Measurements from ENCODE around the gene CSF1. TPM values are rescaled to one million over a fixed set of nuclear protein-coding genes. Genes with fewer than 3 reads are reported as not detected.

Gene CSF1
- total RNA-seq, 1 experiment from 2014 or later, result 3.0 TPM

DNA sequence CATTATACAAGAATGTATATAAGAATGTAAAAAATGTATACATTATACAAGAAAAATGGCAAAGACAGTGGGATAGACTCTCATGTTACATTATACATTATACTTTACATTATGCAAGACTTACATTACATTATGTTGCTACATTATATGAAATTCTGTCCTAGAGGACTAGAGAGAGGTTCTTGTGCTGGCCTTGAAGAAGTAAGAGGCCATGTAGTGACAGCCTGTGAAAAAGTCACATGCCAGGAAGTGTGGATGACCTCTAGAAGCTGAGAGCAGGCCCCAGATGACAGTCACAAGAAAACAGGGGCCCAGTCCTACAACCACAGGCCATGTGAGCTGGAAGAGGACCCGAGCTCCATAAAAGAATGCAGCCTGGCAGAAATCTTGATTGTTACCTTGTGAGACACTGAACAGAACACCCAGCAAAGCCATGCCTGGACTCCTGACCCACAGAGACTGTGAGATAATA is 43.4 kb downstream of the CSF1 start:
- Histone ChIP-seq H3K4me1 (ENCODE audit: control insufficient read depth in 1 of 2, insufficient read depth in 2 of 2, low read length in 2 of 2) (no peaks in the 10 kb centered on the region), H3K4me2 (ENCODE audit: low read length) (no peak overlapping the region), H3K9me2 (ENCODE audit: insufficient read depth) (no peaks in the 10 kb centered on the region), H4K20me1 (ENCODE audit: insufficient read depth) (no peaks in the 10 kb centered on the region), H3K36me3 (ENCODE audit: control insufficient read depth in 1 of 2, insufficient read depth in 2 of 2, low read length in 2 of 2) (no peaks in the 10 kb centered on the region), H3K27ac (ENCODE audit: low read depth, low read length) (no peak overlapping the region), H3K79me2 (ENCODE audit: insufficient read depth, low read length) (no peaks in the 10 kb centered on the region), H3K27me3 (ENCODE audit: insufficient read depth, low read length) (no peaks in the 10 kb centered on the region), H3K9me3 (ENCODE audit: control insufficient read depth in 1 of 2, insufficient read depth in 1 of 2, low read depth in 1 of 2, low read length in 2 of 2) (no peaks in the 10 kb centered on the region), H3K4me3 (replicated peaks in 1 of 2; ENCODE audit: low read depth in 1 of 2, low read length in 2 of 2) (no peak overlapping the region), H2AFZ (ENCODE audit: low read depth, low read length, poor library complexity, severe bottlenecking) (no peak overlapping the region), H3K9ac (ENCODE audit: low read length) (no peak overlapping the region)
- ChIA-PET CTCF (no interaction called here), RAD21 (ENCODE audit: low non-redundant PET in 1 of 2, low total read pairs in 2 of 2, uncharacterized antibody in 2 of 2, unreplicated experiment in 2 of 2) (no interaction called here), POLR2A (no interaction called here)
- DNase-seq (ENCODE audit: low read depth, low spot score), result no peak
- no peak for ATAC-seq
- BruUV-seq (replicated peaks), result no TSS peak
- intact Hi-C loops (cut with micrococcal nuclease), result no loop called here
- no peak for TF ChIP-seq RAD21 (IDR thresholded peaks at IDR 0.05; ENCODE audit: low read depth)
- TF ChIP-seq ELF1 (IDR thresholded peaks at IDR 0.05; ENCODE audit: borderline replicate concordance, low read depth), result no peak
- no peak for TF ChIP-seq TCF7L2 (IDR thresholded peaks at IDR 0.05; ENCODE audit: borderline replicate concordance, extremely low read depth, insufficient read depth, insufficient read length)
- no peak for TF ChIP-seq POLR2A (IDR thresholded peaks at IDR 0.05; ENCODE audit: borderline replicate concordance, extremely low read depth, insufficient read depth, insufficient read length)
- no peak for TF ChIP-seq YY1 (IDR thresholded peaks at IDR 0.05; ENCODE audit: extremely low read depth, insufficient replicate concordance, low read depth, low read length)
- no peak for TF ChIP-seq SIN3A (IDR thresholded peaks at IDR 0.05; ENCODE audit: low read depth)
- TF ChIP-seq ZFX (IDR thresholded peaks at IDR 0.05), result no peak
- no peak for TF ChIP-seq SP1 (IDR thresholded peaks at IDR 0.05; ENCODE audit: low read depth)
- TF ChIP-seq POLR2AphosphoS5 (IDR thresholded peaks at IDR 0.05; ENCODE audit: low read depth, low read length), result no peak
- TF ChIP-seq, protein P1, sequence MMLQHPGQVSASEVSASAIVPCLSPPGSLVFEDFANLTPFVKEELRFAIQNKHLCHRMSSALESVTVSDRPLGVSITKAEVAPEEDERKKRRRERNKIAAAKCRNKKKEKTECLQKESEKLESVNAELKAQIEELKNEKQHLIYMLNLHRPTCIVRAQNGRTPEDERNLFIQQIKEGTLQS (IDR thresholded peaks at IDR 0.05), result no peak
- no peak for TF ChIP-seq EGR1 (IDR thresholded peaks at IDR 0.05; ENCODE audit: low read depth)
- TF ChIP-seq CBX3 (IDR thresholded peaks at IDR 0.05; ENCODE audit: low read depth), result no peak
- TF ChIP-seq ZNF274 (IDR thresholded peaks at IDR 0.05; ENCODE audit: low read depth, low read length), result no peak
- TF ChIP-seq SRF (IDR thresholded peaks at IDR 0.05; ENCODE audit: low read depth), result no peak
